Memory B cell (primary cell): ENCODE data around the gene C2CD3.

ENCODE experiments used
- ATAC-seq: fragments of 150-1000 bp; cut with Tn5 transposase; 2 replicates; pipeline ENCODE4 v1.10.0; 2021; ENCODE audit warnings: low read depth, mild to moderate bottlenecking, moderate library complexity
- DNase-seq, 2 donors: peaks; one replicate each; pipeline ENCODE4 v3.0.0; 2022; ENCODE audit warnings: low spot score in 2 of 2
- H3K27ac Mint-ChIP-seq: one replicate; pipeline ENCODE4 v1.8.0; 2022; ENCODE audit warnings: mild to moderate bottlenecking, moderate library complexity, mixed read lengths
- H3K27me3 Mint-ChIP-seq: one replicate; pipeline ENCODE4 v1.8.0; 2022; ENCODE audit warnings: mixed read lengths
- H3K36me3 Mint-ChIP-seq: one replicate; pipeline ENCODE4 v1.8.0; 2022; ENCODE audit warnings: mild to moderate bottlenecking, mixed read lengths
- H3K4me1 Mint-ChIP-seq: one replicate; pipeline ENCODE4 v1.8.0; 2022; ENCODE audit warnings: mixed read lengths
- H3K4me3 Mint-ChIP-seq: one replicate; pipeline ENCODE4 v1.8.0; 2022; ENCODE audit warnings: mild to moderate bottlenecking, moderate library complexity, mixed read lengths
- H3K9me3 Mint-ChIP-seq: one replicate; pipeline ENCODE4 v1.8.0; 2022; ENCODE audit warnings: mixed read lengths

The C2CD3 gene

DNA sequence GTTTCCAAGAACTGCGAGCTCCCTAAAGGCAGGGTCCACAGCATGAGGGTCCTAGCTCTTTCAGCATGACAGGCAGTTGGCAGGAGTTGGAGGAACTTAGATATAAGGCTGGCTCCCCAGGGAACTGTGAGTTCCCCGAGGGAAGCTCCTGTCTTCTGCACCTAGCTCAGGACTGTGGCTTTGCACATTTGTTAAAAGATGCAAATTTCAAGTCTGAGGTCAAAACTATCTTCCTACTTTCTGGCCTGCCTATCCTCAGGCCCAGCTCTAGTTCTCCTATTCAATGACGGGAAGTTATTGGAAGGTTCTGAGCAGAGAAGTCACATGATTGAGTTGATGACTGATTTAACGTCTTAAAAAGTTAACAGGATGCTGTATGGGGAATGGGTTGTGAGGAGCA lies 150.3 kb downstream of the C2CD3 start:
- H3K4me3 Mint-ChIP-seq = no peak overlapping the region
- DNase-seq (peak in 1 of 2 donors; percentile 40), ATAC-seq (peak; percentile 95)
- no peaks in the 10 kb centered on the region for H3K27me3 Mint-ChIP-seq
- peaks cover 20% of the 10 kb centered on the region for H3K4me1 Mint-ChIP-seq
- H3K9me3 Mint-ChIP-seq = no peaks in the 10 kb centered on the region
- no peak overlapping the region for H3K27ac Mint-ChIP-seq
- peaks cover 17% of the 10 kb centered on the region for H3K36me3 Mint-ChIP-seq

DNA sequence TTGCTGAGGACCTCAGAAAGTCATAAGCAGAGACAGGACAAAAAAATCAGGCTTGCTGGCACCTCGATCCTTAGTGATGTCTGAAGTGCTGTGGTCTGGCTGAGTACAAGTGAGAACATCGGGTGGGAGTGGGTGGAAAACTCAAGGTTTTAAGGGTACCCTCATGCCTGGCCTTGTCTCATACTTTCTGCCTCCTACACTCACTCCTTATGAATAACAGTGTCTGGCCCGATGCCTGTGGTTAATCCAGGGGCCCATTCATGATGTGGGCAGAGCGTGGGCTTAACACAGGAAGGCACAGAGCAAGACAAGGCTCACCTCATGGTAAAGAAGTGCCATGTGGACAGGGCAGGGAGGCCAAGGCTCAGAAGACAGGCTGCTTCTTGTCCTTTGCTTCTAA lies 150.9 kb downstream of the C2CD3 start:
- ATAC-seq (no peak), DNase-seq (no peak)
- Mint-ChIP-seq H3K4me1 (peaks cover 23% of the 10 kb centered on the region), H3K36me3 (peaks cover 17% of the 10 kb centered on the region), H3K27ac (no peak overlapping the region), H3K4me3 (no peak overlapping the region), H3K27me3 (no peaks in the 10 kb centered on the region), H3K9me3 (no peaks in the 10 kb centered on the region)

DNA sequence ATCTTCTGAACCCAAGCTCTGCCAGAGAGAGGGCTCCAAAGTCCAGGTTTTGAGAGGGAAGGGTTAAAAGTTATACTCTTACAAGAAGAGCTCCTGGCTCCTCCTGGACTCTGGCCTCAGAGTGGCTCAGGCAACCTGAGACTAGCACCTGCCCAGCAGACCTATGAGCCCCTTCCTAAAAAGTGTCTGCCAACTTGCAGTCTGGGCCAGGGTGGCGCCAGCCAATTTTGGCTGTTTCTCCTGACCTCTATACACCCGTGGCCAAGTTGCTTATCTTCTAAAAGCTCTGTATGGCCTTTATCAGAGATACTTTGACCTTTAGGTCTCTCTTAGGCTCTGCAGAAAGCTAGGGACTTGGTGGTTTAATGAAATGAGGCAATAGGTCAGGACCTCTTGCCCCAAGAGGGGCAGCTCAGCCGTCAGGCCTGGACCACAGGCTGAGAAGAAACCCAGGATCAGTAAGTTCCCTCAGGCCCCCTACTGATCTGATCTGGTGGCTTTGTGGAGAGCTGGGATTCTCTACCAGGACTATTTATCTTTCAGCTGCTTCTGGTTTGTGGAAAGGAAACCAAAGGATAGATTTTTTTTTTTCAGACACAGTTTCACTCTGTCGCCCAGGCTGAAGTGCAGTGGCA lies 151.6 kb downstream of the C2CD3 start:
- H3K9me3 Mint-ChIP-seq = no peaks in the 10 kb centered on the region
- peak overlapping the region; percentile 46 for H3K27ac Mint-ChIP-seq
- DNase-seq = no peak
- H3K4me3 Mint-ChIP-seq = no peak overlapping the region
- H3K4me1 Mint-ChIP-seq = peaks cover 27% of the 10 kb centered on the region
- H3K36me3 Mint-ChIP-seq = peaks cover 17% of the 10 kb centered on the region
- ATAC-seq = no peak
- no peaks in the 10 kb centered on the region for H3K27me3 Mint-ChIP-seq

DNA sequence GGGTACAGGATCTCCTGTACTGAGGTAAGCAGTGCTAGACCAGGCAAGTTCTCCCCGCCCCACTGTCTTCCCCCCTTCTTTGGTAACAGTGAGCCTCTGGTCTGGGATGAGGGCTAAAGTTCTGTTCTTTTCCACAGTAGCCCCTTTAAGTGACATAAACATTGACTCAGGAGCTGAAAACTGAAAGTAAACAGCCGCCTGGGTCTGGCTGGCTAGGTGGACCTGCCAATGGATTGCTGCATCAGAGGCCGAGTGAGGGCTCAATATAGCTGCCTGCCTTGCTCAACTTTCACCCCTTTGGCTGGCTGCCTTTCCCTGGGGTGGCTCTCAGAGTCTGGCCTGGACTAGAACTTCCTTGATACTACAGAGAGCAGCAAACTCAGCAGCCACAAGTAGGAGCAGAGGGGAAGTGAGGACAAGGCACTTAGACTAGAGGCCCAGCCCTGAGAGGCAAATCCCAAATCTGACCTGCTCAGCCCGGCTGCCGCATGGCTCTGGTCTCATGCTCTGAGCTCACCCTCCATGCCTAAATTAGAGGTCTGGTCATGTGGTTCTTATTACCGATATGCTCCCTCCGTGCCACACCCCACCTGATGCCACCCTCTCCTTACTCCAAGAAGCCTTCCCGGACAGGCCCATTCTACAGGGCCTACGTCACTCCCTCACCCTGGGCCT lies 152.3 kb downstream of the C2CD3 start:
- Mint-ChIP-seq H3K27ac (peak overlapping the region; percentile 46), H3K4me3 (no peak overlapping the region), H3K36me3 (peaks cover 15% of the 10 kb centered on the region), H3K9me3 (no peaks in the 10 kb centered on the region), H3K27me3 (no peaks in the 10 kb centered on the region), H3K4me1 (peaks cover 21% of the 10 kb centered on the region)
- DNase-seq = no peak
- no peak for ATAC-seq

DNA sequence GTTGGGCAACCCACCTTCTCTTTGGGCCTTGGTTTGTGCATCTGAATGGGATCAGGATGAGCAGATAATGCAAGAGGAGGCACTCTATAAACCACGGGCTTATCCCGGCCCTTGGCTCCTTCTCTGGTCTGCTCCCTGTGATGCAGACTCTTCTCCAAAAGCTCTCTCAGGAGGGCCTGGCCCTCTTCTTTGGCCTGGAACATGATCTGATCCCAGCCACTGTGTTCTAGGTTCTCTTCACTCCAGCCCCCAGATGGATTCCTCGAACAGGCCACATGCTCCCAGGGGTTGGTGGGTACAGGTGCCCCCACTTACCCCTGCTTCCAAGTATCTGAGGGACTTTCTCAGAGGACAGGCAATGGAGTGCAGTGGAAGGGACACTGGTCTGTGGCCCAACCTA lies 153.2 kb downstream of the C2CD3 start:
- Mint-ChIP-seq H3K4me3 (no peak overlapping the region), H3K36me3 (peaks cover 14% of the 10 kb centered on the region), H3K4me1 (peaks cover 19% of the 10 kb centered on the region), H3K27me3 (no peaks in the 10 kb centered on the region), H3K27ac (peak overlapping the region; percentile 51), H3K9me3 (no peaks in the 10 kb centered on the region)
- no peak for ATAC-seq
- no peak for DNase-seq

DNA sequence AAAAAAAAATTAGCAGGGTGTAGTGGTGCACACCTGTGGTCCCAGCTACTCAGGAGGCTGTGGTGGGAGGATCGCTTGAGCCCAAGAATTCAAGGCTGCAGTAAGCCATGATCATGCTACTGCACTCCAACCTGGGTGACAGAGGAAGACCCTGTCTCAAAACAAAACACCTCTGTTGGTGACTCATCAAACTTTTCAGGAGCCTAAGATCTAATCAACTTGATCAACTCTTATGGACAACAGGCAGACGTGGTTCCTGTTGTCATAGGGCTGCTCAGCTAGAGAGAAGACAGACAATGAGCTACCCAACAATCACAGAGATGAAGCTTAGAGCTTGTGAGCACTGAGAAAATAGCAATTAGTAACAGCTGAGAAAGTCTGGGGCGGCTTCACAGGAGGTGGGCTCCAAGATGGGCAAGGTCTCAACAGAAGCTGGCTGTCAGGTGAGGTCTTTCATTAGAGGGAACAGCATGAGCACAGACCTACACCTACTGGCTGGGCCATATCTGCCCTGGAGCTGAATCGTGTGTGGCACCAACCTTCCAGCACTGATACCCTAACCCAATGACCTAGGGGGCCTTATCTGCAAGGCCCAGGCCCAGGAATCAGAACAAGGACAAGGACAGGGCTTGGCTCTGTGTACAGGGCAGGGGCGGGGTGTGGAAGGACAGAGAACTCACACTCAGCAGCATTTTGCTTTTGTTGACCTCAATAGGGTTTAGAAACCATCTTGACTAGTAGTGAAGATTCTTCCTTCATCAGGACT lies 154.7 kb downstream of the C2CD3 start:
- peaks cover 31% of the 10 kb centered on the region for H3K4me1 Mint-ChIP-seq
- peaks cover 14% of the 10 kb centered on the region for H3K36me3 Mint-ChIP-seq
- ATAC-seq (no peak), DNase-seq (no peak)
- H3K9me3 Mint-ChIP-seq = no peaks in the 10 kb centered on the region
- peak overlapping the region; percentile 51 for H3K27ac Mint-ChIP-seq
- H3K4me3 Mint-ChIP-seq = no peak overlapping the region
- H3K27me3 Mint-ChIP-seq = no peaks in the 10 kb centered on the region

GRCh38 chr11:74014880-74015279 lies 155.9 kb downstream of the C2CD3 start:
- no peak for ATAC-seq
- no peak overlapping the region for H3K4me3 Mint-ChIP-seq
- H3K9me3 Mint-ChIP-seq = no peaks in the 10 kb centered on the region
- H3K27ac Mint-ChIP-seq = peak overlapping the region; percentile 79
- no peaks in the 10 kb centered on the region for H3K27me3 Mint-ChIP-seq
- no peak for DNase-seq
- H3K4me1 Mint-ChIP-seq = peaks cover 42% of the 10 kb centered on the region
- peaks cover 14% of the 10 kb centered on the region for H3K36me3 Mint-ChIP-seq

DNA sequence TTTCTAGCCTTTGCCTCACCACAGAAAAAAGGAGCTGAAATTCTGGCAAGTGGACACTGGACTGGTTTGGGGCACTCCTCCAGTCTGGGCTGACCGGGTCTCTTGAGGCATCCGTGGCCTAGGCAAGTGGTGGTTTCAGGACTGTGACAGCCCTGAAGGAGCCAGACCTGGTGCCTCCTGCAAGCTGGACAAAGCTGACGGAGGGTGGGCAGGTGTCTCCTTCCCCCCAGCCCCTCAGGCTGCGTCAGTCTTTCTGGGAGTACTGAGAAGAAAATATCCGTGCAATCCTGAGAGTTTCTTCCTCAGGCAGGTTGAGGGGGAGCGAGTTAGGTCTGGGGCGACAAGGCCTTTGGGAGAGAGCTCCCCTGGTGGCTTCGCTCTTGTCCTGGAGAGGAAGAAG lies 157.7 kb downstream of the C2CD3 start:
- ATAC-seq = no peak
- peak overlapping the region; percentile 97 for H3K27ac Mint-ChIP-seq
- no peak for DNase-seq
- no peaks in the 10 kb centered on the region for H3K27me3 Mint-ChIP-seq
- no peaks in the 10 kb centered on the region for H3K9me3 Mint-ChIP-seq
- peaks cover 48% of the 10 kb centered on the region for H3K4me1 Mint-ChIP-seq
- no peak overlapping the region for H3K4me3 Mint-ChIP-seq
- H3K36me3 Mint-ChIP-seq = peaks cover 14% of the 10 kb centered on the region

GRCh38 chr11:74012074-74012809 lies 158.6 kb downstream of the C2CD3 start:
- DNase-seq = no peak
- ATAC-seq = no peak
- Mint-ChIP-seq H3K27ac (peak overlapping the region; percentile 97), H3K36me3 (peaks cover 13% of the 10 kb centered on the region), H3K4me3 (peak overlapping the region; percentile 68), H3K4me1 (peaks cover 48% of the 10 kb centered on the region), H3K9me3 (no peaks in the 10 kb centered on the region), H3K27me3 (no peaks in the 10 kb centered on the region)

DNA sequence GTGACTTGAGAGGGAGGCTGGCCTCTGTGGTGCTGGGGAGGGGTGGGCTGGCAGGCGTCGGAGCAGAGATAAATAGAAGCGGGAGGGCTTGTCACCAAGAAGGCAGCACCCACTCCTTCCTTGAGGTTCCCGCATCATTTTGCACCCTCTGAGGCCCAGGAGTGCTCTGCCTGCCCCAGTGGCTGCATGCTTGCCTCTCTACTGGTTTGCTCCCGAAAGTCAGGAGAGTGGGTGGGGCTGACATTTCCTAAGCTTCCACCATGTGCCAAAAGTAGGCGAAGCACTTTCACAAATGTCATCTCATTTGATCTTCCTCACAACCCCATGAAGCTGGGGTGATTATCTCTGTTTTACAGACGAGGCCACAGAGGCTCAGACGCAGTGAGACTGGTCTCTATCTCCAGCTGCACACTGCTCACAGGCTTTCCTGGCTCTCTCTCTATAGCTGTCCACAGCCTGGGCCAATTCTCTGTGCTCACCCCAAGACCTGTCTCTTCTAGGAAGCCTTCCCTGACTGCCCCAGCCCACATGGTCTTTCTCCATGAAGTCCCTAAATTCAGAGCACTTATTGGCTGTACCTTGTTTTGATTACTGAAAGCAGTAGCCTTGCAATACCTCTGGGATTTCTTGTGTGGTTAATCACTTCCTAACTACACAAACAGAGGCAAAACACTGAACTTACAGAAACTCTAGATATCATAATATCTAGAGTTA lies 159.3 kb downstream of the C2CD3 start:
- H3K27me3 Mint-ChIP-seq = no peaks in the 10 kb centered on the region
- H3K4me3 Mint-ChIP-seq = peak overlapping the region; percentile 68
- H3K4me1 Mint-ChIP-seq = peaks cover 46% of the 10 kb centered on the region
- DNase-seq = peak; percentile 66 to 73
- peaks cover 6% of the 10 kb centered on the region for H3K36me3 Mint-ChIP-seq
- H3K27ac Mint-ChIP-seq = peak overlapping the region; percentile 97
- peak; percentile 87 for ATAC-seq
- no peaks in the 10 kb centered on the region for H3K9me3 Mint-ChIP-seq

GRCh38 chr11:74010306-74011300 lies 160.2 kb downstream of the C2CD3 start:
- Mint-ChIP-seq H3K4me1 (peaks cover 42% of the 10 kb centered on the region), H3K27ac (peak overlapping the region; percentile 97)

DNA sequence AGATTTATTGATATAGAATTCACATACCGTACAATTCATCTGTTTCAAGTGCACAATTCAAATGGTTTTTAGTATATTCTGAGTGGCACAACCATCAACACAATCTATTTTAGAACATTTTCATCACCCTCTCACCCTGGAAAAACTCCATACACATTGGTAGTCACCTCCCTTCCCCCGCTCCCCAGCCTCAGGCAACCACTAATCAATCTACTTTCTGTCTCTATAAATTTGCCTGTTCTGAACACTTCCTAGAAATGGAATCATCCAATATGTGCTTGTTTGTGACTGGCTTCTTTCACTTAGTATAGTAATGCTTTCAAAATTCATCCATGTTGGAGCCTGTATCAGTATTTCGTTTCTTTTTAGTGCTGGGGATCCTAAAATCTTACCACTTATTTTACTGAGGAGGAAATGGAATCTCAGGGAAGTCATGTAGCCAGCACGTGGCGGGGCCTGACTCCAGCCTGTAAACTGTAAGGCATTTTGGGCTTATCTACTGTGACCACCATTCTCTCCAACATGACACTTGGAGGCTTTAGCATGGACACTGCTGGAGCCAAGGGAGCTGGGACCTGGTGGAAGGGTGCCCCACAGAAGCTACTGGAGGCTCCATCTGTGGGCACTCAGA lies 161.0 kb downstream of the C2CD3 start:
- H3K4me1 Mint-ChIP-seq = peaks cover 42% of the 10 kb centered on the region
- no peaks in the 10 kb centered on the region for H3K27me3 Mint-ChIP-seq
- H3K9me3 Mint-ChIP-seq = no peaks in the 10 kb centered on the region
- peak overlapping the region; percentile 97 for H3K27ac Mint-ChIP-seq
- H3K36me3 Mint-ChIP-seq = peaks cover 2% of the 10 kb centered on the region
- peak overlapping the region; percentile 59 for H3K4me3 Mint-ChIP-seq
- DNase-seq (no peak), ATAC-seq (no peak)

More at GRCh38 chr11:74010306-74011300, 160.2 kb downstream of the C2CD3 start:
- H3K36me3 Mint-ChIP-seq = peaks cover under 1% of the 10 kb centered on the region
- DNase-seq (no peak), ATAC-seq (no peak)
- no peaks in the 10 kb centered on the region for H3K27me3 Mint-ChIP-seq
- no peaks in the 10 kb centered on the region for H3K9me3 Mint-ChIP-seq
- peak overlapping the region; percentile 59 for H3K4me3 Mint-ChIP-seq
